Glomerular visceral epithelial cell (primary cell): Measurements from ENCODE around the gene TGFBR1.
"Not testable (repeated sequence)": the region's sequence is repeated elsewhere in the genome, so short reads cannot be mapped to it uniquely, and the experiment has no call there.

Source experiments
- DNase-seq: peaks from one replicate; pipeline ENCODE4 v3.0.0-alpha.2; 2016; ENCODE audit errors: extremely low spot score

The TGFBR1 gene

GRCh38 chr9:99076030-99076429 is 28.9 kb upstream of the TGFBR1 start:
- DNase-seq, result no peak

- no peak for DNase-seq
Observed at GRCh38 chr9:99076483-99077171, 28.3 kb upstream of the TGFBR1 start.

- DNase-seq, result no peak
Observed at GRCh38 chr9:99078717-99079116, 26.2 kb upstream of the TGFBR1 start.

GRCh38 chr9:99079542-99079941 is 25.4 kb upstream of the TGFBR1 start:
- no peak for DNase-seq

GRCh38 chr9:99083051-99083450 is 21.9 kb upstream of the TGFBR1 start:
- no peak for DNase-seq

- DNase-seq, result peak; percentile 39
Observed at GRCh38 chr9:99085949-99086948, 18.7 kb upstream of the TGFBR1 start.

GRCh38 chr9:99087462-99087861 is 17.5 kb upstream of the TGFBR1 start:
- no peak for DNase-seq

GRCh38 chr9:99090336-99091130 is 14.4 kb upstream of the TGFBR1 start:
- peak; percentile 66 for DNase-seq

GRCh38 chr9:99092643-99093491 is 12.0 kb upstream of the TGFBR1 start:
- DNase-seq, result no peak

GRCh38 chr9:99093492-99093791 is 11.5 kb upstream of the TGFBR1 start:
- no peak for DNase-seq

- DNase-seq, result no peak
Observed at GRCh38 chr9:99095565-99095964, 9.3 kb upstream of the TGFBR1 start.

GRCh38 chr9:99096409-99096808 is 8.5 kb upstream of the TGFBR1 start:
- no peak for DNase-seq

GRCh38 chr9:99099806-99100585 is 4.9 kb upstream of the TGFBR1 start:
- DNase-seq, result not testable (repeated sequence)

GRCh38 chr9:99101271-99101670 is 3.6 kb upstream of the TGFBR1 start:
- no peak for DNase-seq

- no peak for DNase-seq
Observed at GRCh38 chr9:99101812-99102211, 3.1 kb upstream of the TGFBR1 start.

- DNase-seq, result peak; percentile 58
Observed at GRCh38 chr9:99103054-99103895, 1.6 kb upstream of the TGFBR1 start.

- DNase-seq, result no peak
Observed at GRCh38 chr9:99103901-99104458, 933 bp upstream of the TGFBR1 start.

GRCh38 chr9:99105152-99106043 is 485 bp downstream of the TGFBR1 start:
- peak; percentile 82 for DNase-seq
